Parathyroid adenoma (tissue), 2 donors: Measurements from ENCODE around the gene ESYT2.

ENCODE experiments used
- H2AFZ ChIP-seq: fragments of 300-600 bp; sonication (generic); one replicate; pipeline ENCODE4 v1.7.0; 2017; ENCODE audit warnings: antibody characterized with exemption, mild to moderate bottlenecking
- H3K27ac ChIP-seq: fragments of 300-600 bp; sonication (generic); one replicate; pipeline ENCODE4 v1.7.0; 2017
- H3K27me3 ChIP-seq: fragments of 300-600 bp; sonication (generic); one replicate; pipeline ENCODE4 v1.7.0; 2017; ENCODE audit warnings: low read length; ENCODE audit not compliant: control insufficient read depth, insufficient read depth
- H3K36me3 ChIP-seq: fragments of 300-600 bp; sonication (generic); one replicate; pipeline ENCODE4 v1.7.0; 2017; ENCODE audit warnings: low read length; ENCODE audit not compliant: control insufficient read depth, insufficient read depth
- H3K4me1 ChIP-seq: fragments of 300-600 bp; sonication (generic); one replicate; pipeline ENCODE4 v1.7.0; 2017; ENCODE audit warnings: control low read depth
- H3K4me2 ChIP-seq: fragments of 300-600 bp; sonication (generic); one replicate; pipeline ENCODE4 v1.7.0; 2017; ENCODE audit warnings: low read length
- H3K4me3 ChIP-seq: fragments of 300-600 bp; sonication (generic); one replicate; pipeline ENCODE4 v1.7.0; 2017; ENCODE audit warnings: low read depth, low read length
- H3K79me2 ChIP-seq: fragments of 300-600 bp; sonication (generic); one replicate; pipeline ENCODE4 v1.7.0; 2017; ENCODE audit warnings: control low read depth
- H3K9ac ChIP-seq: fragments of 300-600 bp; sonication (generic); one replicate; pipeline ENCODE4 v1.7.0; 2017; ENCODE audit warnings: mild to moderate bottlenecking
- H3K9me3 ChIP-seq: fragments of 300-600 bp; sonication (generic); one replicate; pipeline ENCODE4 v1.7.0; 2017; ENCODE audit warnings: low read length; ENCODE audit not compliant: control insufficient read depth
- TF ChIP-seq, protein P1 (sequence below): fragments of 300-600 bp; sonication (generic); IDR thresholded peaks from one replicate; pipeline ENCODE4 v1.7.0; 2017; ENCODE audit warnings: antibody characterized with exemption, mild to moderate bottlenecking
- donor health status: primary hyperparathyroidism.

Gene ESYT2

DNA sequence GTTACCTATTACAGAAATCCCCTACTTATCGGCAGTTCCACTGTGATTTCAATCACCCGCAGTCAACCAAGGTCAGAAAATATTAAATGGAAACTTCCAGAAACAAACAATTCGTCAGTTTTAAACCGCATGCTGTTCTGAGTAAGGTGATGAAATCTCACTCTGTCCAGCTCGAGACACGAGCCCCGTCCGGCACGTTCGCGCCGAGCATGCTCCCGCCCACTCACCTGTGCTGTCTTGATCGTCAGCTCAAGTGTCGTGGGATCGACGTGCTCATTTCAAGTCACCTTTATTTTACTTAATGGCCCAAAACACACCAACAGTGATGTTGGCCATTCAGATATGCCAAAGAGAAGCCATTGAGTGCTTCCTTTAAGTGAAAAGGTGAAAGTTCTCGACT lies 21.2 kb downstream of the ESYT2 start:
- Histone ChIP-seq H3K27ac (no peak overlapping the region), H3K4me1 (no peaks in the 10 kb centered on the region), H3K9me3 (no peaks in the 10 kb centered on the region), H3K9ac (no peak overlapping the region), H3K4me2 (no peak overlapping the region), H2AFZ (no peak overlapping the region), H3K4me3 (no peak overlapping the region), H3K27me3 (no peaks in the 10 kb centered on the region), H3K79me2 (peaks cover 20% of the 10 kb centered on the region), H3K36me3 (no peaks in the 10 kb centered on the region)
- TF ChIP-seq, protein P1, sequence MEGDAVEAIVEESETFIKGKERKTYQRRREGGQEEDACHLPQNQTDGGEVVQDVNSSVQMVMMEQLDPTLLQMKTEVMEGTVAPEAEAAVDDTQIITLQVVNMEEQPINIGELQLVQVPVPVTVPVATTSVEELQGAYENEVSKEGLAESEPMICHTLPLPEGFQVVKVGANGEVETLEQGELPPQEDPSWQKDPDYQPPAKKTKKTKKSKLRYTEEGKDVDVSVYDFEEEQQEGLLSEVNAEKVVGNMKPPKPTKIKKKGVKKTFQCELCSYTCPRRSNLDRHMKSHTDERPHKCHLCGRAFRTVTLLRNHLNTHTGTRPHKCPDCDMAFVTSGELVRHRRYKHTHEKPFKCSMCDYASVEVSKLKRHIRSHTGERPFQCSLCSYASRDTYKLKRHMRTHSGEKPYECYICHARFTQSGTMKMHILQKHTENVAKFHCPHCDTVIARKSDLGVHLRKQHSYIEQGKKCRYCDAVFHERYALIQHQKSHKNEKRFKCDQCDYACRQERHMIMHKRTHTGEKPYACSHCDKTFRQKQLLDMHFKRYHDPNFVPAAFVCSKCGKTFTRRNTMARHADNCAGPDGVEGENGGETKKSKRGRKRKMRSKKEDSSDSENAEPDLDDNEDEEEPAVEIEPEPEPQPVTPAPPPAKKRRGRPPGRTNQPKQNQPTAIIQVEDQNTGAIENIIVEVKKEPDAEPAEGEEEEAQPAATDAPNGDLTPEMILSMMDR: no peak

DNA sequence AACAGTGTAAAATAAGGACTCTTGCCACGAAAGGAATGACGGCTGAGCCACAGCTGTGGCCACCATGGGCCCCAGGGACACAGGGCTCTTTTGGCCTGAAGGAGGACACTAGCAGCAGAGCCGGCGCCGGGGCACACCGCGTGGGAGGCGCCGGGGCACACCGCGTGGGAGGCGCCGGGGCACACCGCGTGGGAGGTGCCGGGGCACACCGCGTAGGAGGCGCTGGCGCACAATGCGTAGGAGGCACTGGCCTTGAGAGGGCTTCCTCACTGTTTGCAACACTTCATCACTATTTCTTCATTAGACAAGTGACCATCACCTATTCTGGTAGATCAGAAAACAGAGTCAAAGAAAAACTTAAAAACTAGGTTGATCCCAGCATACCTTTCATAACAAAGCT lies 23.4 kb downstream of the ESYT2 start:
- no peaks in the 10 kb centered on the region for H3K4me1 ChIP-seq
- no peaks in the 10 kb centered on the region for H3K27me3 ChIP-seq
- H3K9ac ChIP-seq: no peak overlapping the region
- H3K27ac ChIP-seq: no peak overlapping the region
- no peak overlapping the region for H3K4me2 ChIP-seq
- TF ChIP-seq, protein P1: no peak
- H3K4me3 ChIP-seq: no peak overlapping the region
- H2AFZ ChIP-seq: no peak overlapping the region
- H3K36me3 ChIP-seq: no peaks in the 10 kb centered on the region
- H3K79me2 ChIP-seq: peaks cover 24% of the 10 kb centered on the region
- H3K9me3 ChIP-seq: no peaks in the 10 kb centered on the region

DNA sequence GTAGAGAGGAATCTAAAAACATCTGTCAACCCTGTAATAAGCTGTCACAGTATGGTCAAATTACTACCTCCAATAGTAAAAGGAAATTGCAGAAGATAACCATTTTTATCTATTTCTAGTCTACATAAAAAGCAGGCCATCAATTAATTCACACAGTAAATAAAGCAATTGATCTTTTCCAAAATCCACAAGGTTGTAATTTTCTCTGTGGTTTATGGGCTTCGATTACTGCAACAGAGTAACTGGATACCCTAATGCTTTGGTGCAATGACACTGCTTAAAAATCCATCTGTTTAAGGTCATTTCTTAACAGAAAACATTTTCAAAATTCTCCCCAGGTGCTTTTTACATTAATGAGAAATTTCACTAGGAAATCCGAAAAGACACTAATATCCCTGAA lies 23.9 kb downstream of the ESYT2 start:
- no peaks in the 10 kb centered on the region for H3K27me3 ChIP-seq
- no peaks in the 10 kb centered on the region for H3K9me3 ChIP-seq
- no peak overlapping the region for H3K4me2 ChIP-seq
- H3K27ac ChIP-seq: no peak overlapping the region
- H2AFZ ChIP-seq: no peak overlapping the region
- no peaks in the 10 kb centered on the region for H3K4me1 ChIP-seq
- no peak overlapping the region for H3K4me3 ChIP-seq
- H3K79me2 ChIP-seq: peaks cover 26% of the 10 kb centered on the region
- no peak overlapping the region for H3K9ac ChIP-seq
- no peaks in the 10 kb centered on the region for H3K36me3 ChIP-seq
- TF ChIP-seq, protein P1: no peak

DNA sequence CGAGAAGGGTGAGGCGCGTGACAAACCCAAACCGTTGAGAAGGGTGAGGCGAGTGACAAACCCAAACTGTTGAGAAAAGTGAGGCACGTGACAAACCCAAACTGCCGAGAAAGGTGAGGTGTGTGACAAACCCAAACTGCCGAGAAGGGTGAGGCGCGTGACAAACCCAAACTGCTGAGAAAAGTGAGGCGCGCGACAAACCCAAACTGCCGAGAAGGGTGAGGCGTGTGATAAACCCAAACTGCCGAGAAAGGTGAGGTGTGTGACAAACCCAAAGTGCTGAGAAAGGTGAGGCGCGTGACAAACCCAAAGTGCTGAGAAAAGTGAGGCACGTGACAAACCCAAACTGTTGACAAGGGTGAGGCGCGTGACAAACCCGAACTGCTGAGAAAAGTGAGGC lies 25.0 kb downstream of the ESYT2 start:
- Histone ChIP-seq H3K27ac (no peak overlapping the region), H3K36me3 (no peaks in the 10 kb centered on the region), H3K9me3 (no peaks in the 10 kb centered on the region)

More for the DNA sequence above, 25.0 kb downstream of the ESYT2 start:
- Histone ChIP-seq H3K27me3 (no peaks in the 10 kb centered on the region), H3K4me3 (no peak overlapping the region), H3K4me2 (no peak overlapping the region), H3K79me2 (peaks cover 26% of the 10 kb centered on the region), H3K4me1 (no peaks in the 10 kb centered on the region), H2AFZ (no peak overlapping the region), H3K9ac (no peak overlapping the region)
- TF ChIP-seq, protein P1: no peak
